SK-N-SH (cell line): ENCODE results near the gene SCRN1. TPM values are rescaled to one million over a fixed set of nuclear protein-coding genes. Genes with fewer than 3 reads are reported as not detected.

Source experiments
- CTCF ChIA-PET: fragments of 300-600, 350-600 bp; formaldehyde crosslinking; extraction: SDS; loops from one replicate; lab custom pipeline; 2021; lab: Yijun Ruan, JAX
- POLR2A ChIA-PET: fragments of 350-600 bp; sonication (Branson Sonifier 250); formaldehyde crosslinking; extraction: SDS; loops from one replicate; lab custom pipeline; 2020; ENCODE audit warnings: antibody characterized with exemption, inconsistent platforms; lab: Yijun Ruan, JAX
- DNase-seq: peaks from one replicate; pipeline ENCODE4 v3.0.0; 2012
- H2AFZ ChIP-seq: fragments of 200-600 bp; sonication (generic); 2 replicates; pipeline ENCODE4 v1.8.1; 2016; ENCODE audit warnings: antibody characterized with exemption, mild to moderate bottlenecking, low read depth
- H3F3A ChIP-seq: fragments of 200-600 bp; sonication (generic); replicated peaks from 2 replicates; pipeline ENCODE3; 2016; ENCODE audit warnings: antibody characterized with exemption, mild to moderate bottlenecking; ENCODE audit not compliant: insufficient read depth
- H3K27ac ChIP-seq, 2 experiments: fragments of 200-500 bp in 1 of 2; fragments of 200-600 bp in 1 of 2; sonication (Bioruptor generic) in 1 of 2; sonication (generic), shearing (Covaris generic) in 1 of 2; 2 replicates each; pipeline versions ENCODE4 v1.5.1 to v1.6.1; 2014 to 2016; ENCODE audit warnings: low read depth in 2 of 2, inconsistent platforms in 1 of 2, low read length in 1 of 2, mild to moderate bottlenecking in 1 of 2, mixed read lengths in 1 of 2
- H3K27me3 ChIP-seq: fragments of 200-600 bp; sonication (generic), shearing (Covaris generic); 2 replicates; pipeline ENCODE4 v1.6.1; 2016; ENCODE audit warnings: mixed run types; ENCODE audit not compliant: insufficient read depth
- H3K36me3 ChIP-seq, 2 experiments: fragments of 200-500 bp in 1 of 2; fragments of 200-600 bp in 1 of 2; sonication (Bioruptor generic) in 1 of 2; sonication (generic) in 1 of 2; replicated peaks in 1 of 2; 2 replicates each; pipeline versions ENCODE3 to v1.5.1; 2014 to 2016; ENCODE audit warnings: low read length in 1 of 2, mild to moderate bottlenecking in 1 of 2; ENCODE audit not compliant: insufficient read depth in 2 of 2, control insufficient read depth in 1 of 2
- H3K4me1 ChIP-seq, 2 experiments: fragments of 200-500 bp in 1 of 2; fragments of 200-600 bp in 1 of 2; sonication (Bioruptor generic) in 1 of 2; sonication (generic), shearing (Covaris generic) in 1 of 2; 2 replicates each; pipeline versions ENCODE4 v1.5.1 to v1.6.1; 2014 to 2016; ENCODE audit warnings: low read depth in 1 of 2, low read length in 1 of 2, mixed run types in 1 of 2; ENCODE audit not compliant: insufficient read depth in 2 of 2, control insufficient read depth in 1 of 2
- H3K4me2 ChIP-seq: fragments of 200-600 bp; sonication (generic), shearing (Covaris generic); 2 replicates; pipeline ENCODE4 v1.6.1; 2017; ENCODE audit warnings: mixed run types
- H3K4me3 ChIP-seq, 2 experiments: fragments of 200-500 bp in 1 of 2; fragments of 200-600 bp in 1 of 2; sonication (Bioruptor generic) in 1 of 2; sonication (generic), shearing (Covaris generic) in 1 of 2; 2 replicates each; pipeline versions ENCODE4 v1.5.1 to v1.8.1; 2014 to 2016; ENCODE audit warnings: low read depth in 2 of 2, inconsistent platforms in 1 of 2, low read length in 1 of 2, mild to moderate bottlenecking in 1 of 2, mixed read lengths in 1 of 2, moderate library complexity in 1 of 2
- H3K79me2 ChIP-seq: fragments of 200-600 bp; sonication (generic); 2 replicates; pipeline ENCODE4 v1.8.1; 2017; ENCODE audit warnings: mild to moderate bottlenecking; ENCODE audit not compliant: insufficient read depth
- H3K9ac ChIP-seq: fragments of 200-600 bp; sonication (generic); 2 replicates; pipeline ENCODE4 v1.6.1; 2017; ENCODE audit warnings: mixed run types
- H3K9me2 ChIP-seq: fragments of 200-600 bp; sonication (generic); 2 replicates; pipeline ENCODE4 v1.6.1; 2017; ENCODE audit warnings: mixed run types
- H3K9me3 ChIP-seq: fragments of 200-600 bp; sonication (generic); 2 replicates; pipeline ENCODE4 v1.6.1; 2017; ENCODE audit warnings: mixed run types, mild to moderate bottlenecking, moderate library complexity
- H4K20me1 ChIP-seq: fragments of 200-600 bp; sonication (generic); 2 replicates; pipeline ENCODE4 v1.6.1; 2017; ENCODE audit warnings: mild to moderate bottlenecking, mixed run types; ENCODE audit not compliant: insufficient read depth
- CHD2 ChIP-seq: fragments of 150-350 bp; IDR thresholded peaks from 2 replicates; pipeline ENCODE4 v1.6.1; 2018; ENCODE audit warnings: low read length; ENCODE audit not compliant: partially characterized antibody
- CTCF ChIP-seq: fragments of 200-600 bp; sonication (generic); IDR thresholded peaks from 2 replicates; pipeline ENCODE4 v1.6.1; 2017; ENCODE audit warnings: antibody characterized with exemption, mild to moderate bottlenecking, moderate library complexity
- ELF1 ChIP-seq: IDR thresholded peaks from 2 replicates; pipeline ENCODE4 v1.4.0; 2012
- EP300 ChIP-seq, 2 experiments: IDR thresholded peaks; 2 replicates each; pipeline versions ENCODE4 v1.4.0 to v1.6.1; 2012; ENCODE audit warnings: borderline replicate concordance in 1 of 2, low read depth in 1 of 2, low read length in 1 of 2
- EZH2phosphoT487 ChIP-seq: fragments of 200-600 bp; sonication (generic); IDR thresholded peaks from 2 replicates; pipeline ENCODE4 v1.6.1; 2017; ENCODE audit warnings: low read depth, mixed run types, mild to moderate bottlenecking, antibody characterized with exemption, moderate library complexity, borderline replicate concordance
- FOXJ3 ChIP-seq: sonication (generic); formaldehyde crosslinking; IDR thresholded peaks from 2 replicates; pipeline ENCODE4 v1.5.1; 2020; ENCODE audit warnings: mild to moderate bottlenecking, missing genetic modification reagents
- FOXM1 ChIP-seq: IDR thresholded peaks from 2 replicates; pipeline ENCODE4 v1.4.0; 2012; ENCODE audit warnings: low read depth, mild to moderate bottlenecking
- GABPA ChIP-seq: IDR thresholded peaks from 2 replicates; pipeline ENCODE4 v1.4.0; 2012; ENCODE audit warnings: low read depth, mild to moderate bottlenecking
- IRF3 ChIP-seq: fragments of 150-350 bp; IDR thresholded peaks from 2 replicates; pipeline ENCODE4 v1.6.1; 2016; ENCODE audit warnings: mild to moderate bottlenecking, low read depth, low read length
- MXI1 ChIP-seq: IDR thresholded peaks from 2 replicates; pipeline ENCODE4 v1.6.1; 2012; ENCODE audit warnings: mild to moderate bottlenecking, low read depth, low read length, improper control_type of control experiment
- NRF1 ChIP-seq: IDR thresholded peaks from 2 replicates; pipeline ENCODE4 v1.6.1; 2012; ENCODE audit warnings: low read depth, mild to moderate bottlenecking, low read length
- RCOR1 ChIP-seq: fragments of 150-350 bp; IDR thresholded peaks from 2 replicates; pipeline ENCODE4 v1.6.1; 2017; ENCODE audit warnings: antibody characterized with exemption, low read length
- RFX5 ChIP-seq: IDR thresholded peaks from 2 replicates; pipeline ENCODE4 v1.6.1; 2012; ENCODE audit warnings: mild to moderate bottlenecking, improper control_type of control experiment, low read length
- SIN3A ChIP-seq: IDR thresholded peaks from 2 replicates; pipeline ENCODE4 v1.6.1; 2012; ENCODE audit warnings: low read depth, mild to moderate bottlenecking, low read length, moderate library complexity, borderline replicate concordance
- TEAD4 ChIP-seq: IDR thresholded peaks from 2 replicates; pipeline ENCODE4 v1.4.0; 2012; ENCODE audit warnings: mild to moderate bottlenecking, borderline replicate concordance; ENCODE audit not compliant: insufficient read depth
- USF1 ChIP-seq: IDR thresholded peaks from 2 replicates; pipeline ENCODE4 v1.4.0; 2012; ENCODE audit warnings: low read depth, borderline replicate concordance
- USF2 ChIP-seq: fragments of 150-350 bp; IDR thresholded peaks from 2 replicates; pipeline ENCODE4 v1.6.1; 2017; ENCODE audit warnings: antibody characterized with exemption, low read length, low read depth, borderline replicate concordance
- WGBS: methylation state at CpG from one replicate; pipeline ENCODE4 v1.1.6; 2017; ENCODE audit warnings: low lambda C conversion rate; 5-methylcytosine and 5-hydroxymethylcytosine counted together
- polyA plus RNA-seq, 3 experiments: library from polyadenylated mRNA; depleted of rRNA; stranded (reverse); fragments of >200 nt; gene quantifications; 2 replicates each; pipeline ENCODE4 v1.2.3, GENCODE V29; 2012

SCRN1 gene
- polyA plus RNA-seq, 1 of the 3 experiments (the other 2 are of a cell fraction): 64.3 TPM

GRCh38 chr7:29976266-29976665, 13.3 kb downstream of the SCRN1 start:
- peaks cover 7 to 29% of the 10 kb centered on the region in 2 experiments for H3K36me3 ChIP-seq
- H3K27me3 ChIP-seq: no peaks in the 10 kb centered on the region
- H3K9me3 ChIP-seq: no peaks in the 10 kb centered on the region
- no peak overlapping the region for H3K9ac ChIP-seq
- DNase-seq: no peak
- CTCF ChIA-PET: interaction anchor here (0.9 to 1.3 kb wide), 2 partner anchors 10 to 15 kb away, joined by 3 read pairs; no protein-coding TSS in a partner anchor
- H2AFZ ChIP-seq: no peak overlapping the region
- WGBS: 93% methylated on average over 4 of the region's 4 CpGs
- peaks cover 43% of the 10 kb centered on the region for H4K20me1 ChIP-seq
- peaks cover 5% of the 10 kb centered on the region for H3F3A ChIP-seq
- no peak overlapping the region for H3K4me3 ChIP-seq
- H3K9me2 ChIP-seq: no peaks in the 10 kb centered on the region
- no peak overlapping the region for H3K4me2 ChIP-seq
- POLR2A ChIA-PET: no interaction called here
- H3K27ac ChIP-seq: no peak overlapping the region; a peak in 1 of 4 replicates
- no peak for TF ChIP-seq GABPA
- no peak for TF ChIP-seq NRF1
- no peak for TF ChIP-seq TEAD4
- TF ChIP-seq EP300 (IDR thresholded peaks at IDR 0.05; ENCODE audit: borderline replicate concordance in 1 of 2, low read depth in 1 of 2, low read length in 1 of 2): no peak
- TF ChIP-seq EZH2phosphoT487: no peak
- TF ChIP-seq MXI1: no peak
- no peak for TF ChIP-seq CHD2
- TF ChIP-seq RCOR1: no peak
- TF ChIP-seq FOXJ3 (CRISPR knock-in tag): no peak
- no peak for TF ChIP-seq IRF3
- peaks cover 100% of the 10 kb centered on the region for H3K79me2 ChIP-seq
- peaks cover 0 to 12% of the 10 kb centered on the region in 2 experiments; a peak in 2 of 4 replicates for H3K4me1 ChIP-seq

- H4K20me1 ChIP-seq: peaks cover 38% of the 10 kb centered on the region
- H3K79me2 ChIP-seq: peaks cover 100% of the 10 kb centered on the region
- 87% methylated on average over 1 of the region's 1 CpG for WGBS
- no peak overlapping the region for H3K4me3 ChIP-seq
- no peak overlapping the region for H3K4me2 ChIP-seq
- POLR2A ChIA-PET: no interaction called here
- H3F3A ChIP-seq: peaks cover 6% of the 10 kb centered on the region
- no peak overlapping the region; a peak in 1 of 4 replicates for H3K27ac ChIP-seq
- H3K9me3 ChIP-seq: no peaks in the 10 kb centered on the region
- H3K4me1 ChIP-seq: peaks cover 0 to 12% of the 10 kb centered on the region in 2 experiments; a peak in 2 of 4 replicates
- no peak overlapping the region for H3K9ac ChIP-seq
- CTCF ChIA-PET: interaction anchor here (1.2 kb wide), 1 partner anchor 86 kb away, joined by 6 read pairs; no protein-coding TSS in a partner anchor
- DNase-seq: no peak
- no peaks in the 10 kb centered on the region for H3K27me3 ChIP-seq
- no peaks in the 10 kb centered on the region for H3K9me2 ChIP-seq
- peaks cover 7 to 32% of the 10 kb centered on the region in 2 experiments for H3K36me3 ChIP-seq
- H2AFZ ChIP-seq: no peak overlapping the region
- TF ChIP-seq TEAD4 (no peak), NRF1 (no peak), USF2 (no peak), FOXM1 (no peak), RFX5 (no peak), ELF1 (no peak), IRF3 (no peak), SIN3A (no peak), CTCF (no peak), USF1 (no peak)
Observed at GRCh38 chr7:29975561-29975960, 14.0 kb downstream of the SCRN1 start.
